GM12872 (cell line): ENCODE data around the gene TNNI2.
A peak's percentile ranks its signal among the peaks of the same experiment; 100 is the strongest.

ENCODE experiments used
- TF ChIP-seq, protein P1 (sequence below): IDR thresholded peaks from 3 replicates; pipeline ENCODE4 v1.5.1; 2011; ENCODE audit warnings: low read depth, mild to moderate bottlenecking, low read length, moderate library complexity; ENCODE audit not compliant: insufficient read depth

Gene TNNI2

DNA sequence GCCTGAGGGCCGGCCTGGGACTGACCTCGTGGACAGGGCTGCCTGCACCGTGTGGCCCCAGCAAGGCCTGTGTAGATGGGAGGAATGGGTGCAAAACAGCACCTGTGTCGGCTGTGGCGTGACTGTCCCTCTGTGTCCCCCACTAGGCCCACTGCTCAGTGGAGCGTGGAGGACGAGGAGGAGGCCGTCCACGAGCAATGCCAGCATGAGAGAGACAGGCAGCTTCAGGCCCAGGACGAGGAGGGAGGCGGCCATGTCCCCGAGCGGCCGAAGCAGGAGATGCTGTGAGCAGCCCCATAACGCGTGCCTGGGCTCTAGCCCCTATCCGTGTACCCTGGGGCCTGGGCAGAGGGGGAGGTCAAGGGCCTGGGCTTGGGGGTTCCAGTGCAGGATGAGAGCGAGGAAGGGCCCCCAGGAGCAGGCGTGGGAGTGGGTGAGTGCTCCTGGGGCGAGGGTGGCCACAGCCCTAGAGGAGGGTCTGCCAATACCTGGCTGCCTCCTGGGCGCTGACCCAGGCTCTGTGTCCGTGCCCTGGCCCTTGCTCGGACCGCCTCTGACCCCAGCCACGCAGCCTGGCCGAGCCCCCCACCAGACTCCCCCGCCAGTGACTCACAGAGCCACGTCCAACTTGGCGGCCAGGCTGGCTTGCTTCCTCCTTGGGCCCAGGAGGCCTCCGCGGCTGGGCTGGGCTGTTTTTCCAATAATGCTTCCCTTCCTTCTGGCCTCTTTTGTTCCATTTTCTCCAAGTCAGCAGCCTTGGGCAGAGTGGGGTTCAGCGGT, 41.4 kb downstream of the TNNI2 start:
- TF ChIP-seq, protein P1, sequence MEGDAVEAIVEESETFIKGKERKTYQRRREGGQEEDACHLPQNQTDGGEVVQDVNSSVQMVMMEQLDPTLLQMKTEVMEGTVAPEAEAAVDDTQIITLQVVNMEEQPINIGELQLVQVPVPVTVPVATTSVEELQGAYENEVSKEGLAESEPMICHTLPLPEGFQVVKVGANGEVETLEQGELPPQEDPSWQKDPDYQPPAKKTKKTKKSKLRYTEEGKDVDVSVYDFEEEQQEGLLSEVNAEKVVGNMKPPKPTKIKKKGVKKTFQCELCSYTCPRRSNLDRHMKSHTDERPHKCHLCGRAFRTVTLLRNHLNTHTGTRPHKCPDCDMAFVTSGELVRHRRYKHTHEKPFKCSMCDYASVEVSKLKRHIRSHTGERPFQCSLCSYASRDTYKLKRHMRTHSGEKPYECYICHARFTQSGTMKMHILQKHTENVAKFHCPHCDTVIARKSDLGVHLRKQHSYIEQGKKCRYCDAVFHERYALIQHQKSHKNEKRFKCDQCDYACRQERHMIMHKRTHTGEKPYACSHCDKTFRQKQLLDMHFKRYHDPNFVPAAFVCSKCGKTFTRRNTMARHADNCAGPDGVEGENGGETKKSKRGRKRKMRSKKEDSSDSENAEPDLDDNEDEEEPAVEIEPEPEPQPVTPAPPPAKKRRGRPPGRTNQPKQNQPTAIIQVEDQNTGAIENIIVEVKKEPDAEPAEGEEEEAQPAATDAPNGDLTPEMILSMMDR, result no peak

DNA sequence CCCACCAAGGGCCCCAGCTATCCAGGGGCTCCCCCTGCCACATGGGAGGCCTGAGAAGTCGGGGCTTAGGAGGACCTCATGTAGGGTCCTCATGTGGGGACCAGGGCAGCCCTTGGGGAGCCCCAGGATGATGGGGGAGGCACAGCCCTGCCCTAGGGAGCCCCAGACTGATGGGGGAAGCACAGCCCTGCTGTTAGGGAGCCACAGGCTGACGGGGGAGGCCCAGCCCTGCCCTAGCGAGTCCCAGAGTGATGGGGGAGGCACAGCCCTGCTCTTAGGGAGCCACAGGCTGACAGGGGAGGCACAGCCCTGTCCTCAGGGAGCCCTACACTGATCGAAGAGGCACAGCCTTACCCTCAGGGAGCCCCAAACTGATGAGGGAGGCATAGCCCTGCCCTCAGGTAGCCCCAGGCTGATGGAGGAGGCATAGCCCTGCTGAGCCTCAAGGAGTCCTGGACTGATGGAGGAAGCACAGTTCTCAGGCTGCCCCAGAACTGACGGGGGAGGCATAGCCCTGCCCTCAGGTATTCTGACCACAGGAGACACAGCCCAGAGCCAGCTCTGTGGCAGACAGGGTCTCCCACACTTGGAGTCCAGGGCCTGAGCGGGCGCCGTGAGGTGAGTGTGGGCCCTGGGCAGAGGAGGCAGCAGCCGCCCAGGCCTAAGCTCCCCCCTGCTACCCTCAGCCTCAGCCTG, 42.1 kb downstream of the TNNI2 start:
- TF ChIP-seq, protein P1, result no peak

DNA sequence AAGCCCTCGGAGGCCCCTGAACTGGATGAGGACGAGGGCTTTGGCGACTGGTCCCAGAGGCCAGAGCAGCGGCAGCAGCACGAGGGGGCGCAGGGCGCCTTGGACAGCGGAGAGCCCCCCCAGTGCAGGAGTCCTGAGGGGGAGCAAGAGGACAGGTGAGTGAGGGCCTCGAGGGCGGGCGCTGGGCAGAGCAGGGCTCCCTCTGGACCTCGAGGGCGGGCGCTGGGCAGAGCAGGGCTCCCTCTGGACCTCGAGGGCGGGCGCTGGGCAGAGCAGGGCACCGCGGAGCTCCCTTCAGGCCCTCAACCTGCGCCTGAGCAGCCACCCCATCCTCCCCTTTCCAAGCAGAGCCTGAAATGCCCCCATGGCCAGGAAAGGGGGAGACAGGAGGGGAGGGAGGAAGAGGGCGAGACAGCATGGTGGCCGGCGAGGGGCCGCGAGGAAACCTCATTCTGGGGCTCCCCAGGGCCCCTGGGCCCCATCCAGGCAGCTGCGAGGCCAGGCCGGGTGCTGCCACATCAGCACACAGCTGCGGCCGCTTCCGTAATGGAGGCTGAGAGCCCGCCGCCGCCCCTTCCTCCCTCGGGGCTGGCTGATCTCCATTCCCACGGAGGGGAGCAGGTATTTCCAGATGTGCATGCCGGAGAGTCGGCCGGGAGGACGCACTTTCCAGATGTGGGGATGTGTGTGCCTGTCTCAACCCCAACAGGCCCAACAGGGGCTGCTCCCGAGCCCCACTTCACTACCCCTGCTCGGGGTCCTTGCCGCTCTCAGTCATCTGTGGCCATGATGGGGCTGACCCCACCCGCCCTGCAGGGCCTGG, 42.9 kb downstream of the TNNI2 start:
- TF ChIP-seq, protein P1, result no peak

DNA sequence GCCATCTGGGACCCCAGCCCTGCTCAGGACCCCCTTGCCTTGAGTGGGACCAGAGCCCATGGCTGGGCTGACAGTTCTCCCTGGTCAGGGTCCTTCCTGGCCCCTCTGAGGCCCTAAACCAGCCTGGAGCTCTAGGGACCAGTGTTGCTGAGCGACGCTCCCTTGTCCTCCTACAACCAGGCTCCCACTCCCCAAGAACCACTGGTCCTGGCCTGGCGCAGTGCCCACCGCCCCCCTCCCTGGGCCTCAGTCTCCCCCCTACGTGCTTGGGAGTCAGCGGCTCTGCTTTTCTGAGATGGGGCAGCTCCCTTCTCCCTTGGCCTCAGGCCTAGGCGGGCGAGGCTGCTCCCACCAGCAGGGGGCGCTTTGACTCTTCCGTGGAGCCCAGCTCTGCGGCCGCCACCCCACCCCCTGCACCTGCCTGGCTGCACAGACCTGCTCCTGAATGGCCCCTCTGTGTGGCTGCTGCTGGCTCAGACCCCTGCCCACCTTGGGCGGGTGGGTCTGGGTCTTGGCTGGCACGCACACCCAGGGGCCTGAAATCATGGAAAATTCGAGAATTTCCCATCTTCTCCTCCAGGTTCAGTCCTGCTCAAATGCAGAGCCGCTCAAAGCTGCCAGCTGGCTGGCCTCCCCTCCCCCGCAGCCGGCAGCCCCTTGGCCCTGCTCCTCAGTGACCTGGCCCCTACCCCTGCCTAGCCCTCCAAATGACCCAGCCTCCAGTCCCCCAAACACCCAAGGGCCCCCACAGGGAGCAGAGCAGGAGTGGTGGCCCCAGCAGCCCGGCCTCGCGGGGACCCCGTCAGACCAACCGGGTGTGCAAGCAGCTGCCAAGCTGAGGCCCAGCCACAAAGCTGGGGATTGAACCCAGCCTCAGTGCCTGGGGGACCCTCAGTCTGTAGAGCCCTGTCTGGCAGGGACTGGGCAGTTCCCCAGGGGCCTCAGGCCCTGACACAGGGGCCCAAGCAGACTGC, 43.8 kb downstream of the TNNI2 start:
- TF ChIP-seq, protein P1, result peak; percentile 87

DNA sequence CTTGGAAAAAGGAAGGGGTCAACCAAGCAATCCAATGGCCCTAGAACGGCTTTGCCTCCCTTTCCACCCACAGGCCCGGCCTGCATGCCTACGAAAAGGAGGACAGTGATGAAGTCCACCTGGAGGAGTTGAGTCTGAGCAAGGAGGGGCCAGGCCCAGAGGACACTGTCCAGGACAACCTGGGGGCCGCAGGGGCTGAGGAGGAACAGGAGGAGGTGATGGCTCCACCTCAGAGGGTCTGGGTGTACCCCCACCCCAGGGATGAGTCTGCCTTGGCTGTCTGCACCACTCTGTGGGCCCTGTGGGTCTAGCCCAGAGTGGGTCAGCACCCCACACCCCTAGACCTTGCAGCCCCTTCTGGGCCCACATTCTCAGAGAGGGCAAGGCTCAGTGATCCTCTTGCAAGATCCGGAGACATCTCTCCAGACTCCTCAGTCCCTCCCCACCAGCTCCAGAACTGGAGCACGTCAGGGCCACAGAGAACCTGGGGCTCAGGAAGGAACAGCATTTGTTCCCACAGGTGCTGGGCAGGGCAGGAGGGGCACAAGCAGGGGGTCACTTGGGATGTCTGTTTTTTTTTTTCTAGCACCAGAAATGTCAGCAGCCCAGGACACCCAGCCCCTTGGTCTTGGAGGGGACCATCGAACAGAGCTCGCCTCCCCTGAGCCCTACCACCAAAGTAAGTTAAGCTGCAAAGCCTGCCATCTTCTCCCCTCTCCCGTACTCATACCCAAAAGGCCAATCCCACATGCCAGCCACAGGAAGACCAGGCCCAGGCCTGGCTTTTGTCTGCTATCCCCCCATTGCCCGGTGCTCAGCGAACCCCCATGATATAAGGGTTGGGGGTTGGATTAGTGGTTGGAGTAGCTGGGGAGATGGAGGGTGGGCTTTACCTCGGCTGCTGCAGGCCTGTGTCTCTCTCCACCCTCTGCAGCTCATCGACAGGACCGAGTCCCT, 44.8 kb downstream of the TNNI2 start:
- TF ChIP-seq, protein P1, result no peak

DNA sequence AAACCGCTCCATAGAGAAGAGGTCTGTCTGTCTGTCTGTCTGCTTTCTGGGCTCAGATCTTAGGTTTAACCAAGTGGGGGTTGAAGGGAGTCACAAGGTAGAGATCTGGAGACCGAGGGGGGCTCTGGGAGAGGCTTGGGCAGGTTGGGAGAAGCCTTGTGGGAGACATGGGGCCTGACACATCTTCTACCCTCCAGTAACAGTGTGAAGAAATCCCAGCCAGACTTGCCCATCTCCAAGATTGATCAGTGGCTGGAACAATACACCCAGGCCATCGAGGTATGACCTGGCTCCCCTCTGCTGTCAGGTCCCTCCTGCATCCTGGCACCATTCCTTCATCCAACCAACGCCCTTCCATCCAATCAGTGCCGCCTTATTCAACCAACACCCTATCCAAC, 45.5 kb downstream of the TNNI2 start:
- TF ChIP-seq, protein P1, result no peak
